DMS 273 (cell line): ENCODE data around the gene FADD.

Source experiments
- DNase-seq: peaks from one replicate; lab custom pipeline; 2025; ENCODE audit not compliant: unreplicated experiment; lab: John Stamatoyannopoulos, UW

The FADD gene

DNA sequence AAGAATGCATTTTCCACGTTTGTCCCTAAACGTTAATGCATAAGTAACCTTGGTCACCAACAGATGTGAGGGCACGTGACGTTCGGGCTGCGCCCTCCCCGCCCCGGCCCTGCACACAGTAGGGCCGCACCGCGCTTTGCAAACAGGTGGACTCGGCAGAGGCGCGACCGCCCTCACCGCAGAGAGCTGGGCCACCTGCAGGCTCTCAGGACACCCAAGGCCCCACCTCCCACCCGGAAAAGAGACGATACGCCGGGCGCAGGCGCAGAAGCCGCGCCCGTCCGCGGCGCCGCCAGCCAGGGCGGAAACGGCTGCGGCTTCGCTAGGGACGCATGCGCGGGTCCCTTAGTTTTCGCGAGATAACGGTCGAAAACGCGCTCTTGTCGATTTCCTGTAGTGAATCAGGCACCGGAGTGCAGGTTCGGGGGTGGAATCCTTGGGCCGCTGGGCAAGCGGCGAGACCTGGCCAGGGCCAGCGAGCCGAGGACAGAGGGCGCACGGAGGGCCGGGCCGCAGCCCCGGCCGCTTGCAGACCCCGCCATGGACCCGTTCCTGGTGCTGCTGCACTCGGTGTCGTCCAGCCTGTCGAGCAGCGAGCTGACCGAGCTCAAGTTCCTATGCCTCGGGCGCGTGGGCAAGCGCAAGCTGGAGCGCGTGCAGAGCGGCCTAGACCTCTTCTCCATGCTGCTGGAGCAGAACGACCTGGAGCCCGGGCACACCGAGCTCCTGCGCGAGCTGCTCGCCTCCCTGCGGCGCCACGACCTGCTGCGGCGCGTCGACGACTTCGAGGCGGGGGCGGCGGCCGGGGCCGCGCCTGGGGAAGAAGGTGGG is at the start of gene FADD:
FADD (plus strand) TSS at position 377 of the 831 bp plus-strand sequence; CDS start at position 541, 164 bp downstream.
- DNase-seq, result peak; percentile 95

GRCh38 chr11:70155386-70155785 is 47.7 kb upstream of the FADD start:
- peak; percentile 14 for DNase-seq

DNA sequence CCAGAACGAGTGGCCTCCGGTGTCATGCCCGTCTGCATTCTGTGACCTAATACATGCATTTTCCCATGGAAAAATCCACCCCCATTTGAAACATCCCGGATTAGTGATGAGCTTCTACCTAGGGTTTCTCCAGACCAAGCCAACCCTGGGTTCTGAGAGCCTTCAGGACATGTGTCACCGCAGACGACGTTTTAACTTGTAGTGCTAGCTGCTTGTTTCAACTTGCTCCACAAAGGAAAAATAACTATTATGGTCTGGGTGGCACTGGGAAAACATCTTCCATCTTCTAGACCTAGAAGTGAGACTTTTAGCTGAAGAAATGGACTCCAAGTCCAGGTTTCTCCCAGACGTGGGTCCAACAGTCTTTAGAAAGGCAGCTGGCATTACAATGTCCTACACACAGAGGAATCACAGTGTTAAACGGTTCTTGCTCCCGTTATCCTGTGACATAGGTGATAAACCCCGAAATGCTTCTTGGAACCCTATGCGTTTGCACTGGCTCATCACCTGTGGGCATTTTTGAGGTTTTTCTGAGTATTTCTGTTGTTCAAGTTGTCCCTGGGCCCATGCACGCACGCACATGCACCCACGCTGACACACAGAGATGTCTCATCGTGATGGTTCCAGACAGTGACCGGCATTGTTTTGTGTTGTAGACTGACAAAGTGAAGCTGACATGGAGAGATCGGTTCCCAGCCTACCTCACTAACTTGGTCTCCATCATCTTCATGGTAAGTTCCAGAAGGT is 46.6 kb upstream of the FADD start:
- DNase-seq, result no peak

GRCh38 chr11:70158201-70158600 is 44.9 kb upstream of the FADD start:
- DNase-seq, result peak; percentile 24

DNA sequence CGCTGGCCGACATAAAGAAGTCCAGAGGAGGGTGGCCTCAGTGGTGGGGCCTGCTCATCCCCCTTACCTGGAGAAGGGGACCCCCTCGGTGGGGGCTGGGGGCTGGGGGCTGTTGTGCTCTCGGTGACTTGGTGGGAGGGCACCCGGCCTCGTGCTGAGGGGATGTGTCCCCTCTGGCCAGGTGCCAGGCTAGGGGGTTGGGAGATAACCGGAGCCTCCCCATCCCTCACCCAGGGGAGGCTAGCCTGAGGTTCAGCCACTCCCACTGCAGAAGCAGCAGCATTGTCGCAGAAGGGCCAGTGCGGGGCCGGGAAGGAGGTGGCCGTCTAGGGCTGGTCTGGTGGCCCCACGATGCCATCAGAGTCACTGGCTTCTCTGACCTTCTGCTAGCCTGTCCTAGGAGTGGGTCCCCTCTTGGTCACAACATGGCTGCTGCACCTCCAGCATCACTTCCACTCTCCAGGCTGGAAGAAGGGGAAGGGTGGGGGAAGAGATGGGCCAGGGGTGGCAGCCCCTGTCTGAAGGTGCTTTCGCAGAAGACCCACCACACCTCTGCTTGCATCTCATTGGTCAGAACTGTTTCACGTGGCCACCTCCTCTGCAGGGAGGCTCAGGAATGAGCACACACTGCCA is 44.2 kb upstream of the FADD start:
- no peak for DNase-seq

DNA sequence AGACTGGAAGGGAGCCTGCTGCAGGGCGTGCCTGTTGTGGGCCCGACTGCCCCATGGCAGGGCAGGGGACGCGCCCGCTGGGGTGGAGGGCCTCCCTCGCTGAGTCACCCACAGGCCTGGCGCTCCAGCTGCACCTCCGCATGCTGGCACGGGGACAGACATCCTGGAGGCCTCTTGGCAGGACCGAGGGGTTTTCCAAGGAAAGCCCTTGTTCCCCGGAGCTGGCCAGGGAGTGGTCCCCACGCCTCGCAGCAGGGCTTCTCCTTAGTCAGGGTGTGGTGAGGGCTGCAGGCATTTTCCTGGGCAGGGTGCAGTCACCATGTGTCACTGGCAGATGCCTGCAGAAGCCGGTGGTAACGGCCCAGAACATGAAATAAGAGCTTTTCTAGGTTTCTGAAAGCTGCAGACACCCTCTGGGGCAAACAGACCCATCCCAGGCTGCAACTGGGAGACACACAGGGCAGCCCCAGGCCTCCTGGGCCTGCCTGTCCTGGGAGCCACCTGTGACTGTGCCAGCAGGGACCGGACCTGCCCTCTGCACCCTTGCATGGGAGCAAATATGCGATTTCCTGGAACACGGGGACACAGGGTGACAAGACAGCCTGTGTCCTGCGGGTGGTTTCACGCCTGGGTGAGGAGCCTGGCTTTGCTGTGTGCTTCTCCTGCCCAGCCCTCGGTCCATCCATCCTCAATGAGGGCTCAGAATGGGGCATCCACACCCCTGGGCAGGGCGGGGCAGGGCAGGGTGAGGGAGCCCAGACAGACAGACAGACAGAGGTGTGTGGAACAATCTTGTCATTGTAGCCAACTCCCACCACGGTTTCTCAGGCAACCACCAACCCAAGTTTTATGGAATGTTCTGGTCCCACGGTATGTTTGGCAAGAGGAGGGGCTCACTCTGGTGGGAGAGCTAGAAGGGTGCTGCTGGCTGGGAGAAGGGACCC is 43.2 kb upstream of the FADD start:
- peak; percentile 44 for DNase-seq

DNA sequence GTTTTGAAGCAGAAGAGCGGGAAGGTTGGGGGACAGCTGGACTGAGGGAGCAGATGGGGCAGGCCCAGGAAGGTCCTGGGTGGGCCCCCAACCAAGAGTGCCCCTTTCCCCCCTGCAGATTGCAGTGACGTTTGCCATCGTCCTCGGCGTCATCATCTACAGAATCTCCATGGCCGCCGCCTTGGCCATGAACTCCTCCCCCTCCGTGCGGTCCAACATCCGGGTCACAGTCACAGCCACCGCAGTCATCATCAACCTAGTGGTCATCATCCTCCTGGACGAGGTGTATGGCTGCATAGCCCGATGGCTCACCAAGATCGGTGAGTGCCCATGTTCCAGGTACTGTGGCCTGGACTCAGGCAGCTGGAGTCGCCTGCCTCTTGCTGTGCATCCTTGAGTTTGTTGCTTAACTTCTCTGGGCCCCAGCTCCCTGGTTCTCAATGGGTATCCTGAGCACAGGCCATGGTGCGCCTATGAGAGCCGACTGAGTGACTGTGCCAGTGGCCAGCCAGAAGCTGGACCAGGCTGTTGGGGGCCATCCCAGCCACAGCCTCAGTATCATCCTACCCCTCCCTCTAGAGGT is 42.0 kb upstream of the FADD start:
- no peak for DNase-seq

DNA sequence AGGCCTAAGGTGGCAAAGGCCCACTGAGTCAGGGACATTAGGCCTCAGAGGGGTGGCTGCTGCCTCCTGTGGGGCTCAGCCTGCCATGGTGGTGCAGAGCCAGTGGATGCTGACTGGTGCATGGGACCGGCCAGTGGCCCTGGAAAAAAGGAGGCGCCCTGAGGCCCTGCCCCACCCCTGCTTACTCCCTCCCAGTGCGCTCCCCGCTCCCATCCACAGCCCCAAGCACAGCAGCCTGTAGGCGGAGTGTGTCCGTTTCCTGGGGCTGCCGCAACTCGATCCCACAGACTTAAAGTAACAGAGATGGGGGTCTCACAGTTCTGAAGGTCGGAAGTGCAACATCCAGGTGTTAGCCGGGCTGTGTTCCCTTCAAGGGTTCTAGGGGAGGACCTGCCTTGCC is 38.4 kb upstream of the FADD start:
- no peak for DNase-seq

DNA sequence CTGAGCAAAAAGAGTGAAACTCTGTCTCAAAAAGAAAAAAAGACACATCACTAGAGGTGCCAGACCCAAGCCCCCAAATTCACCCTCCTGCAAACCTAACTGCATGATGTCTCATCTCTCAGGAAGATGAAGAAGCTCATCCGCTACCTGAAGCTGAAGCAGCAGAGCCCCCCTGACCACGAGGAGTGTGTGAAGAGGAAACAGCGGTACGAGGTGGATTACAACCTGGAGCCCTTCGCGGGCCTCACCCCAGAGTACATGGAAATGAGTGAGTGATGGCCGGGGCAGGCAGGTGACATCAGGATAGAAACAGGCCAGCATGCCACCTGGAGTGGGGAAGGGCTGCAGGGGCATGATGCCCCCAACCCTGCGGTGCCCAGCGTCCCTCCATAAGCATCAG is 36.0 kb upstream of the FADD start:
- DNase-seq, result no peak

DNA sequence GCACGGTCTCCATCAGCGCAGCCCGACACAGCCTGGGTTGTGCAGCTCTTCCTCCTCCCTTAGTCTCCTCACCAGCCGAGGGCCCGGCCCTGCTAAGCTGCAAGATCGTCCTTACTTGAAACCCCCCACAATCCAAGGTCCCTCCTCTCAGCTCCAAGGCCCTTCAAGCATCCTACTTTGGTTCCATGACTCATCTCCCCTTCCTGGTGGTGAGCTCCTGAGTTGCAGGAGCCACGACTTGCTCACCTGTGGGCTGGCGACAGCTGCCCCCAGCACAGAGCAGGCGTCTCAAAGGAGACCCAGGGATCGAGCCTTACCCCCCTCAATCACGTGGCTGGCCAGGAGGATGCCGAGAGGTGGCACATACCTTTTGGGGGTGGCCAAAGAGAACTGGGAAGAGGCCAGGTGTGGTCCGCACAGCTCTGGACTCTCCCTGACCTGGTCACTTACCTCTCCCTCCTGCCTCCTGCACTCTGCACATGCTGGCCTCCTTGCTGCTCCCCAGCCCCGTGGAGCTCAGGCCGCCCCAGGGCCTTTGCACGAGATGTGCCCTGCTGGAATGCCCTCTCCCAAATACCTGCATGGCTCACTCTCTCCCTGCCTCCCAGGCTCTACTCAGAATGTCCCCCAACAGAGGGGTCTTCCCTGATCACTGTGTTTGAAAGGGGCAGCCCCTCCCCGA is 35.2 kb upstream of the FADD start:
- DNase-seq, result no peak

DNA sequence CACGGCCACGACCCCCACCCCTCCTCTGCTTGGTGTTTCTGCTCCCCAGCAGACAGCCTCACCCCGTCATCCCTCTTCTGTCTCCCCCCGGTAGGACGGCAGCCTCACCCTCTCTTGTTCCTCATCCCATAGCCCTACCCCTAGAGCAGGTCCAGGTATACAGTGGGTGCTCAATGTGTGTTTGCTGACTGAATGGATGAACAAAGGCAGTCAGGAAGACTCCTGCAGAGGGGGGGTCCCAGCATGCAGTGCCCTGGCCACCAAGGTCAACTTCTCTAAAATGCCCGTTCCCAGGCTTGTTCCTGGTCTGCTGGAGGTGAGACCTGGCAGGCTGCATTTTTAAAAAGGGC is 34.7 kb upstream of the FADD start:
- no peak for DNase-seq

- DNase-seq, result no peak
Observed at GRCh38 chr11:70169127-70169526, 34.0 kb upstream of the FADD start.

DNA sequence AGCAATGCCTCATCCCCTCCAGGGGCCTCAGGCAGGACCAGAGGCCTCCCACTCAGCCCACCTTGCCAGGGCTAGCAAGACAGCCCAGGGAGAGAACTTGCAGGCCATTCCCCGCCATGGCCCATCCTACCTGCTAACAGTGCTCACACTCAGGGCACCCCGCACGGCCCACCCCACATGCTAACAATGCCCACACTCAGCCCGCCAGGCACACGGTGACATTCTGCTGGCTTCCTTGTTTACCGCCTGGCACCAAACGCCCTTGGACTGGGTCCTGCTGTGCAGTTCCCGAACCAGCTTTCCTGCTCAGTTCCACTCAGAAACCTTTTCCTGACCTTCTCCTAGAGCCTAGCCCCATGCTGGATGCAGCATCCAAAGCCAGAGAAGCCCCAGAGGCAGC is 33.5 kb upstream of the FADD start:
- DNase-seq, result no peak

DNA sequence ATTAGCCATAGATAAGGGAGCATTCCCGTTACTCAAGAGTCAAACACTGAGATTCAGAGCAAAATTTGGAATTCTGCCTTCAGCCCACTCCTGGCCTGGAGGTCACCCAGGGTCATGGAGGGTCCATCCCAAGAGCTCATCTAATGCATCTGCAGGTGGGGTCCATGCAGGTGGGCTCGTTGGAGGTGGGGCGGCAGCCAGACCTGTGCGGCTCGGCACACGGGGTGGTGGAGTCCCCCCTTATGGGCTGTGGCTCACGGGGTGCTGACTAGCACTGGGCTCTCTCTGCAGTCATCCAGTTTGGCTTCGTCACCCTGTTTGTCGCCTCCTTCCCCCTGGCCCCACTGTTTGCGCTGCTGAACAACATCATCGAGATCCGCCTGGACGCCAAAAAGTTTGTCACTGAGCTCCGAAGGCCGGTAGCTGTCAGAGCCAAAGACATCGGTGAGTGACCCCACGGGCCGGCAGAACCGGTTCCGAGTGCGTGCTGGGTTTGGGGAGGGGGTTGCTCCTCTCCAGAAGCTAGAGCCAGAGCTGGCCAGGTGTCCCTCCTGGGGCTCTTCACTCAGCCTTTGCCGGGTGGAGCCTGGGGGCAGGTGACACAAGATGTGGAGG is 32.4 kb upstream of the FADD start:
- no peak for DNase-seq

DNA sequence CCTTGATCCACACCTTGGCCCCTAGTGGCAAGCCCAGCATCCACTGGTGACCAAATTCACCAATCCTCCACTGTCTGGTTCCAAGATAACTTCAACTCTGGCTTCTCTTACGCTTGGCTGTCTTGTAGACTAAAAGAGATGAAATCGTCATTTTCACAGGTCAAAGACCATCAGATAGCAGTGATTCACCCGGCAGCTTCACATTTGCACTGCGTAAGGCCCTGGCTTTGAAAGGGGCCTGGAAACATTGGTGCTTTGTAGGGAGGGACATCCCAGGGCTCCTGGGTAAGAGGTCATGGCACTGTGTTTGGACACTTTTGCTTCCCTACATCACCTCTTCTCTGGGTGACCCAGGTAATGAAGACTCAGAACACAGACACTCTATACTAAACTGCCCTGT is 30.1 kb upstream of the FADD start:
- no peak for DNase-seq

DNA sequence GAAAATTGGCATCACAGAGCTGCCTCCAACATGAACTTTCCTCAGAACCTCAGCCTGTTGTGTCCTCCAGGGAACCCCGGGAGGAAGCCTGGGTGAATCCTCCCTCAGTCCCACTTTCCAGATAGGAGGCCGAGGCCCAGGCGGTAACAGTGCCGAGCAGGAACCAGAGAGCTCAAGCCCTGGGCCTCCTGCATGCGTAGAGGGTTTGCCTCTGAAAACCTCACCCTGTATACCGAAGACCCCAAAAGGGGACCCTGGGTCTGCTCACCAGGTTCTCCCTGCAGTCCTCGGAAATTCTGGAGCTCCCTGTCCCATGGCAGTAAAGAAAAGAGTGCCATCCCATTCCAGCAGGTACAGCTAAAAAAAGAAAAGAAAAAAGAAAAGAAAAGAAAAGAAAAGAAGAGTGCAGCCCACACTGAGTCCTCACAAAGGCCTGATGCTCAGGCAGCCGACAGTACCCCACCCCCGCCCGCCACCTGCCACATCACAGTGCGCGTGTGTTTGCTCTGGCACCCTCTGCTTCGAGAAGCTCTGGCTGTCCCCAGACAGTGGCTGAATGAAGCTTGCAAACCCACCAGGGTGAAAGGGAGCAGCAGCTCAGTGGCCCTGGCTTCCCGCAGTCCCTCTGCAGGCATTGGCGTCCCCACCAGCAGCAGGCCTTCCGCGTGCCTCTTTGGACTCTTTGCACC is 28.4 kb upstream of the FADD start:
- DNase-seq, result no peak

- DNase-seq, result no peak
Observed at GRCh38 chr11:70175236-70175698, 27.8 kb upstream of the FADD start.

GRCh38 chr11:70176940-70177689 is 26.0 kb upstream of the FADD start:
- peak; percentile 54 for DNase-seq
